ENCODE results near the gene FAM217B. TPM values are rescaled to one million over a fixed set of nuclear protein-coding genes. Genes with fewer than 3 reads are reported as not detected.
"Not testable (repeated sequence)": the region's sequence is repeated elsewhere in the genome, so short reads cannot be mapped to it uniquely, and the experiment has no call there.

The FAM217B gene
- total RNA-seq, 4 donors from 2014 or later: 3.7 to 16.6 (median 5.7) TPM

DNA sequence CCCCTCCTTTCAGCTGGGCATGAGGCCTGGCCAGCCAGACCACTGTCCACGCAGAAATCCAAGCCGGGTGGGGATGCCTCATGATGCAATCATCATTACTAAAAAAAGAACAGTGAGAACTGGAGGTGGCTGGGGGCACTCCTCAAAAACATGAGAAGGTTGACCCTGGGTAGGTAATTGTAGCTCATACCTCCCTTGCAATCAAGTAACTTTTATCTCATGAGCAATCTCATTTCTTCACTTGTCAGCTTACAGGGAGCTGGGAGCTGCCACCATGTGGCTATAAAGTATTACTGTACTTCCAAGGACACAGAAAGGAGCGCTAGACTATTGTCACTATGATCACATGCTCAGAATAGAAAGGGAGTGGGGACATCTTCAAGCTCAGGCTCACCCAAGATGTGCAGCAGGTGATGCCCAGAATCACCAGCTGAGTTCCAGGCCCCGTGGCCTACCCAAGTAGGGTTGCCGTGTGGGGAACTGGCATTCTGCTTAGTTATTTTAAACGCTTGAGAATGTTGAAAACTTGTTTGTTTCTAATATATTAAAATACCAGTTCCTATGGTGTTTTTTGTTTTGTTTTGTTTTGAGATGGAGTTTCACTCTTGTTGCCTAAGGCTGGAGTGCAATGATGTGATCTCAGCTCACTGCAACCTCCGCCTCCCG, 15.1 kb downstream of the FAM217B start:
- DNase-seq (ENCODE audit: low spot score) (no peak), ATAC-seq (ENCODE audit: low FRiP score) (no peak)
- TF ChIP-seq, protein P1, sequence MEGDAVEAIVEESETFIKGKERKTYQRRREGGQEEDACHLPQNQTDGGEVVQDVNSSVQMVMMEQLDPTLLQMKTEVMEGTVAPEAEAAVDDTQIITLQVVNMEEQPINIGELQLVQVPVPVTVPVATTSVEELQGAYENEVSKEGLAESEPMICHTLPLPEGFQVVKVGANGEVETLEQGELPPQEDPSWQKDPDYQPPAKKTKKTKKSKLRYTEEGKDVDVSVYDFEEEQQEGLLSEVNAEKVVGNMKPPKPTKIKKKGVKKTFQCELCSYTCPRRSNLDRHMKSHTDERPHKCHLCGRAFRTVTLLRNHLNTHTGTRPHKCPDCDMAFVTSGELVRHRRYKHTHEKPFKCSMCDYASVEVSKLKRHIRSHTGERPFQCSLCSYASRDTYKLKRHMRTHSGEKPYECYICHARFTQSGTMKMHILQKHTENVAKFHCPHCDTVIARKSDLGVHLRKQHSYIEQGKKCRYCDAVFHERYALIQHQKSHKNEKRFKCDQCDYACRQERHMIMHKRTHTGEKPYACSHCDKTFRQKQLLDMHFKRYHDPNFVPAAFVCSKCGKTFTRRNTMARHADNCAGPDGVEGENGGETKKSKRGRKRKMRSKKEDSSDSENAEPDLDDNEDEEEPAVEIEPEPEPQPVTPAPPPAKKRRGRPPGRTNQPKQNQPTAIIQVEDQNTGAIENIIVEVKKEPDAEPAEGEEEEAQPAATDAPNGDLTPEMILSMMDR (IDR thresholded peaks at IDR 0.05): no peak

DNA sequence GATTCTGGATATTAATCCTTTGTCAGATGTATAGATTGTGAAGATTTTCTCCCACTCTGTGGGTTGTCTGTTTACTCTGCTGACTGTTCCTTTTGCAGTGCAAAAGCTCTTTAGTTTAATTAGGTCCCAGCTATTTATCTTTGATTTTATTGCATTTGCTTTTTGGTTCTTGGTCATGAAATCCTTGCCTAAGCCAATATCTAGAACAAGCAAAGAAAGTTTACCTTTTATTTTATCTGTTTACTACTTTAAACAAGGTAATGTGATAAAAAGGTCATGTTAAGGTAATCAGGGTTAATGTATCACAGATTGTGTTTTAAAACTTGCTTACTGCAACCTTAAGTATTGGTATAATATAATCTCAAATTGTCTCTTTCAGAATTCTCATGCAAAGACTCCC, 17.4 kb downstream of the FAM217B start:
- not testable (repeated sequence) for DNase-seq (ENCODE audit: low spot score); ATAC-seq (ENCODE audit: low FRiP score)

DNA sequence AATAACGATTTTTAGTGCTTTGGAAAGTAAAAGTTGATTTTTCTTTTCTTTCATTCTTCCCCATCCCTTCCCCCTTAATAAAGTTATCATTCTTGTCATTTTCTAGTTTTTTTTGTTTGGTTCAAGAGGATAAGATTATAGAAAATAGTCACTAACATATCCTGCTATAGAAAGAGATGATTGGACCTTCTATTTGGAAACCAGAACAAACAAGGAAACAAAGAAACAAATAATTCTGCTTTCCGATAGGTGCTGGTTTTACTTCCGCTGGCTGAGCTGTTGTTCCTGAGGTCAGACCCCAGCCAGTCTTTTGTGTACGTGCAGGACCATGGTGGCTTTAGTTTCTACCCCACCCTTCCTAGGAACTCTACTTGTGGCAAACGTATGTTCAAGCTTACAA, 17.9 kb downstream of the FAM217B start, which contains the start of gene CDH26:
Gene CDH26, plus strand, starts transcription at position 301 of the 400 bp plus-strand sequence. CDS start 304 bp downstream, outside the sequence.
- TF ChIP-seq, protein P1 (IDR thresholded peaks at IDR 0.05): no peak
- ATAC-seq (ENCODE audit: low FRiP score) (no peak), DNase-seq (ENCODE audit: low spot score) (no peak)

DNA sequence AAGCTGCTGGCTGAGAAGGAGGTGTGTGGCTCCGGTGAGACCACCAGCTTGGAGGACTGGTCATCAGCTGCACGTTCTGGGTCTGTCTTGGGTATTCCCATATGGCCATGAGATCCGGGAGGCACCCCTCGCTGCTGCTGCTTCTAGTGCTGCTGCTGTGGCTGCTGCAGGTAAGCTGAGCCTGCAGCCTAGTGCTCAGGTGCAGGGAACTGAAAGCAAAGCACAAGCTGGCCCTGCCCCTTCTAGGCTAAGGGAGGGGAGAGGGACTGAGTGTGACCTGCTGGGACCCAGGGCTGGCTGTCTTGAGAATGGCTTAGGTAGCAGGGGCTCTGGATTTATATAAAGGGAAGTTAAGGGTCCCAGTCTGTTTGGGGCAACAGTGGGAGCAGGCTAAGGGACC, 18.4 kb downstream of the FAM217B start:
- TF ChIP-seq, protein P1 (IDR thresholded peaks at IDR 0.05): no peak
- DNase-seq (ENCODE audit: low spot score): no peak
- ATAC-seq (ENCODE audit: low FRiP score): no peak

DNA sequence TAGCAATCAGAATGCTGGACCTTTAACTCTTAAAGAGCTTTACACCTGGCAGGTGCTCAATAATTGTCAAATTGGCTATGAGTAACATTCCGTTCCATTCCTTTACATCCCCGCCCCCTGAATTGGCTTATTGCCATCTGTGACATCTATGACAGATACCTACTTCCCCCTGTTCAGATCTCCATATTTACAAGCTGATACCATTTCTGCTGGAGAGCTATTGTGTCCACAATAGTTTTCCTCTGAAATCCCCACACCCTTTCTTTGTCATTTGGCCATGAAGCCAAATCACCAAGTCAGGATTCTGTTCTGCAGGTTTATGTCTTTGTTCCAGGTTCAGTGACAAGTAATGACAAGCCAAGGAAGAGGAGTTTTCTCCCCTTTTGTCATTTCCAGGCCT, 21.2 kb downstream of the FAM217B start:
- TF ChIP-seq, protein P1 (IDR thresholded peaks at IDR 0.05): no peak
- ATAC-seq (ENCODE audit: low FRiP score) (no peak), DNase-seq (ENCODE audit: low spot score) (no peak)

DNA sequence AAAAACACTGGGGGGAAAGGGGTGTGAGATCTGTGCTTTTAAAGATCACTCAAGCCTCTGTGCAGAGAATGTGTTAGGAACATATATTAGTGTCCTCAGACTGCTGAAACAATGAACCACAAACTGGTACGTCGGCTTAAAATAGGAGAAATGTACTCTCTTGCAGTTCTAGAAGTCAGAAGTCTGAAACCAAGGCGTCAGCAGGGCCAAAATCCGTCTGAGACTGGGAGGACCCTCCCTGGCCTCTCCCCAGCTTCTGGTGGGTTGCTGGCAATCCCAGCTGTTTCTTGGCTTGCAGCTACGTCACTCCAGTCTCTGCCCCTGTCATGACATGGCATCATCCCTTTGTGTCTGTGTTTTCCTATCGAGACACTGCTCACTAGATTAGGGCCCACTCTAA, 22.0 kb downstream of the FAM217B start:
- ATAC-seq (ENCODE audit: low FRiP score) (no peak), DNase-seq (ENCODE audit: low spot score) (no peak)
- TF ChIP-seq, protein P1 (IDR thresholded peaks at IDR 0.05): no peak

DNA sequence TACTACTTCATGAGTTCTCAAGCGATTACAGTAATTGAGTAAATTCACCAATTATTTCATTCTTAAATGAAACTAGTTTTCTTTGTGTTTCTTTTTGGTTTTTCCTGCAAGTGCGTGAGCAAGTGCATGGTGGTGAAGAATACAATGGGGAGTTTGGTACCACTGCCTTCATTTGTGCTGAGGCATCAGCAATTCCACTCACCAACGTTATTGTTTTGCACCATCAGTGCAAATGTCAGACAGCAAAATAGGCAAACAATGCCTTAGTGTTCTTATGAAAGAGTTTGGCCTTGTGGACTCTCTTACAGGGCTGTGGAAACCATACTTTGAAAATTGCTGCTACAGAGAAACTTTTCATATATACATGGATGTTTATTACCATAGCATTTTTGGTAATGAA, 26.2 kb downstream of the FAM217B start:
- ATAC-seq (ENCODE audit: low FRiP score): no peak

More for the DNA sequence above, 26.2 kb downstream of the FAM217B start:
- DNase-seq (ENCODE audit: low spot score): no peak
- TF ChIP-seq, protein P1 (IDR thresholded peaks at IDR 0.05): no peak
